ENCODE results near the gene RASGRF1. TPM values are rescaled to one million over a fixed set of nuclear protein-coding genes. Genes with fewer than 3 reads are reported as not detected.

The RASGRF1 gene
- total RNA-seq, 1 donor from 2014 or later: 0.17 TPM

GRCh38 chr15:79034284-79034683 lies 56.3 kb downstream of the RASGRF1 start:
- Mint-ChIP-seq H3K4me3 (ENCODE audit: low read depth) (no peak overlapping the region), H3K27ac (no peak overlapping the region), H3K4me1 (ENCODE audit: low read depth) (no peaks in the 10 kb centered on the region), H3K27me3 (peaks cover 24% of the 10 kb centered on the region), H3K36me3 (ENCODE audit: insufficient read depth) (no peaks in the 10 kb centered on the region), H3K9me3 (ENCODE audit: low read depth) (peaks cover 6% of the 10 kb centered on the region)
- no peak for DNase-seq (ENCODE audit: low spot score, unreplicated experiment)
- no peak for TF ChIP-seq CTCF (IDR thresholded peaks at IDR 0.05; ENCODE audit: unreplicated experiment)

GRCh38 chr15:79032656-79033055 lies 57.9 kb downstream of the RASGRF1 start:
- Mint-ChIP-seq H3K4me3 (ENCODE audit: low read depth) (no peak overlapping the region), H3K27me3 (peaks cover 26% of the 10 kb centered on the region), H3K27ac (no peak overlapping the region), H3K4me1 (ENCODE audit: low read depth) (no peaks in the 10 kb centered on the region), H3K36me3 (ENCODE audit: insufficient read depth) (no peaks in the 10 kb centered on the region), H3K9me3 (ENCODE audit: low read depth) (peaks cover 6% of the 10 kb centered on the region)
- DNase-seq (ENCODE audit: low spot score, unreplicated experiment): no peak
- TF ChIP-seq CTCF (IDR thresholded peaks at IDR 0.05; ENCODE audit: unreplicated experiment): no peak

GRCh38 chr15:79031821-79032220 lies 58.8 kb downstream of the RASGRF1 start:
- peaks cover 27% of the 10 kb centered on the region for H3K27me3 Mint-ChIP-seq
- no peak overlapping the region for H3K4me3 Mint-ChIP-seq (ENCODE audit: low read depth)
- no peak for TF ChIP-seq CTCF (IDR thresholded peaks at IDR 0.05; ENCODE audit: unreplicated experiment)
- H3K9me3 Mint-ChIP-seq (ENCODE audit: low read depth): peaks cover 6% of the 10 kb centered on the region
- H3K27ac Mint-ChIP-seq: no peak overlapping the region
- DNase-seq (ENCODE audit: low spot score, unreplicated experiment): no peak
- H3K4me1 Mint-ChIP-seq (ENCODE audit: low read depth): no peaks in the 10 kb centered on the region
- no peaks in the 10 kb centered on the region for H3K36me3 Mint-ChIP-seq (ENCODE audit: insufficient read depth)

GRCh38 chr15:79031201-79031600 lies 59.4 kb downstream of the RASGRF1 start:
- Mint-ChIP-seq H3K4me1 (ENCODE audit: low read depth) (no peaks in the 10 kb centered on the region), H3K4me3 (ENCODE audit: low read depth) (no peak overlapping the region), H3K36me3 (ENCODE audit: insufficient read depth) (no peaks in the 10 kb centered on the region), H3K9me3 (ENCODE audit: low read depth) (peaks cover 6% of the 10 kb centered on the region), H3K27ac (no peak overlapping the region), H3K27me3 (peaks cover 22% of the 10 kb centered on the region)
- TF ChIP-seq CTCF (IDR thresholded peaks at IDR 0.05; ENCODE audit: unreplicated experiment): no peak
- DNase-seq (ENCODE audit: low spot score, unreplicated experiment): no peak

- no peak for TF ChIP-seq CTCF (IDR thresholded peaks at IDR 0.05; ENCODE audit: unreplicated experiment)
- peaks cover 16% of the 10 kb centered on the region for H3K27me3 Mint-ChIP-seq
- DNase-seq (ENCODE audit: low spot score, unreplicated experiment): no peak
- no peak overlapping the region for H3K27ac Mint-ChIP-seq
- peaks cover 6% of the 10 kb centered on the region for H3K9me3 Mint-ChIP-seq (ENCODE audit: low read depth)
- H3K4me3 Mint-ChIP-seq (ENCODE audit: low read depth): no peak overlapping the region
- no peaks in the 10 kb centered on the region for H3K4me1 Mint-ChIP-seq (ENCODE audit: low read depth)
- H3K36me3 Mint-ChIP-seq (ENCODE audit: insufficient read depth): no peaks in the 10 kb centered on the region
Measured at GRCh38 chr15:79030470-79030869, 60.1 kb downstream of the RASGRF1 start.

Data from progenitor cell of endocrine pancreas (in vitro differentiated cells).